Common myeloid progenitor, CD34-positive (primary cell): ENCODE results near the gene KLHDC8A.

Source experiments
- CTCF ChIA-PET: fragments of 350-600 bp; sonication (Branson Sonifier 250); formaldehyde crosslinking; loops from one replicate; lab custom pipeline; 2021; ENCODE audit warnings: antibody characterized with exemption; lab: Charles Lee
- POLR2A ChIA-PET: fragments of 350-600 bp; sonication (Branson Sonifier 250); formaldehyde crosslinking; loops from one replicate; lab custom pipeline; 2021; ENCODE audit warnings: antibody characterized with exemption; lab: Charles Lee
- DNase-seq, 3 donors: peaks; one replicate each; pipeline versions ENCODE4 v3.0.0 to v3.0.0-alpha.2; 2013
- H3K27ac ChIP-seq, 2 experiments: 1 replicate in 1 of 2; 2 replicates in 1 of 2; pipeline ENCODE4 v1.7.0; 2013; ENCODE audit warnings: inconsistent platforms in 2 of 2, low read length in 2 of 2, mild to moderate bottlenecking in 2 of 2, low read depth in 1 of 2, moderate library complexity in 1 of 2; ENCODE audit not compliant: severe bottlenecking in 2 of 2, insufficient read depth in 1 of 2, poor library complexity in 1 of 2
- H3K27me3 ChIP-seq, 5 experiments: replicated peaks in 2 of 5; 1 replicate in 3 of 5; 2 replicates in 2 of 5; pipeline versions ENCODE4 v1.6.1 to v1.7.0; 2013; ENCODE audit warnings: low read length in 4 of 5, mild to moderate bottlenecking in 2 of 5, moderate library complexity in 2 of 5, inconsistent platforms in 1 of 5; ENCODE audit not compliant: insufficient read depth in 5 of 5, control insufficient read depth in 4 of 5
- H3K36me3 ChIP-seq, 4 experiments: 1 replicate in 2 of 4; 2 replicates in 2 of 4; pipeline versions ENCODE4 v1.6.1 to v1.7.0; 2013; ENCODE audit warnings: low read length in 3 of 4, control low read depth in 1 of 4, mild to moderate bottlenecking in 1 of 4; ENCODE audit not compliant: control insufficient read depth in 4 of 4, insufficient read depth in 4 of 4
- H3K4me1 ChIP-seq, 4 experiments: 1 replicate in 3 of 4; 2 replicates in 1 of 4; pipeline versions ENCODE4 v1.6.1 to v1.7.1; 2013; ENCODE audit warnings: low read length in 3 of 4, mild to moderate bottlenecking in 3 of 4, control low read depth in 1 of 4, inconsistent platforms in 1 of 4, moderate library complexity in 1 of 4; ENCODE audit not compliant: control insufficient read depth in 4 of 4, insufficient read depth in 4 of 4; ENCODE audit errors: control extremely low read depth in 1 of 4
- H3K4me3 ChIP-seq, 7 experiments: 1 replicate in 4 of 7; 2 replicates in 3 of 7; pipeline versions ENCODE4 v1.5.1 to v1.7.0; 2013; ENCODE audit warnings: mild to moderate bottlenecking in 7 of 7, low read length in 6 of 7, moderate library complexity in 6 of 7, inconsistent platforms in 2 of 7, low read depth in 2 of 7, control low read depth in 1 of 7; ENCODE audit not compliant: insufficient read depth in 4 of 7, control insufficient read depth in 1 of 7; ENCODE audit errors: extremely low read depth in 1 of 7
- H3K9me3 ChIP-seq, 5 experiments: 1 replicate in 4 of 5; 2 replicates in 1 of 5; pipeline versions ENCODE4 v1.6.1 to v1.7.1; 2013; ENCODE audit warnings: low read length in 4 of 5, mild to moderate bottlenecking in 2 of 5, inconsistent platforms in 1 of 5, low read depth in 1 of 5, moderate library complexity in 1 of 5; ENCODE audit not compliant: control insufficient read depth in 4 of 5, insufficient read depth in 2 of 5; ENCODE audit errors: control extremely low read depth in 1 of 5
- WGBS: methylation state at CpG from one replicate; pipeline ENCODE4 v1.1.5; 2013; ENCODE audit not compliant: insufficient coverage; 5-methylcytosine and 5-hydroxymethylcytosine counted together

The KLHDC8A gene

GRCh38 chr1:205379056-205379455 lies 22.3 kb upstream of the KLHDC8A start:
- Histone ChIP-seq H3K4me3 (no peak overlapping the region), H3K27ac (no peak overlapping the region), H3K9me3 (no peaks in the 10 kb centered on the region), H3K4me1 (peaks cover 0 to 2% (median 0%) of the 10 kb centered on the region in 4 experiments), H3K36me3 (no peaks in the 10 kb centered on the region), H3K27me3 (peaks cover 0 to 21% (median 7%) of the 10 kb centered on the region in 5 experiments)
- DNase-seq, result no peak
- ChIA-PET CTCF (no interaction called here), POLR2A (no interaction called here)
- 94% methylated on average over 5 of the region's 8 CpGs for WGBS

GRCh38 chr1:205377355-205377754 lies 20.6 kb upstream of the KLHDC8A start:
- no peak overlapping the region for H3K27ac ChIP-seq
- H3K9me3 ChIP-seq, result no peaks in the 10 kb centered on the region
- ChIA-PET POLR2A (no interaction called here), CTCF (no interaction called here)
- 93% methylated on average over 3 of the region's 3 CpGs for WGBS
- H3K4me1 ChIP-seq, result peaks cover 0 to 4% (median 0%) of the 10 kb centered on the region in 4 experiments
- DNase-seq, result no peak
- H3K27me3 ChIP-seq, result peaks cover 2 to 23% (median 6%) of the 10 kb centered on the region in 5 experiments
- H3K36me3 ChIP-seq, result no peaks in the 10 kb centered on the region
- no peak overlapping the region for H3K4me3 ChIP-seq

GRCh38 chr1:205376739-205377138 lies 20.0 kb upstream of the KLHDC8A start:
- ChIA-PET CTCF (no interaction called here), POLR2A (no interaction called here)
- 91% methylated on average over 3 of the region's 4 CpGs for WGBS
- Histone ChIP-seq H3K27ac (no peak overlapping the region), H3K9me3 (no peaks in the 10 kb centered on the region), H3K36me3 (no peaks in the 10 kb centered on the region), H3K4me3 (no peak overlapping the region), H3K4me1 (peaks cover 0 to 4% (median 0%) of the 10 kb centered on the region in 4 experiments), H3K27me3 (peaks cover 2 to 23% (median 6%) of the 10 kb centered on the region in 5 experiments)
- DNase-seq, result no peak

GRCh38 chr1:205375835-205376545 lies 19.3 kb upstream of the KLHDC8A start:
- H3K4me1 ChIP-seq, result peaks cover 0 to 4% (median 0%) of the 10 kb centered on the region in 4 experiments
- ChIA-PET POLR2A (no interaction called here), CTCF (interaction anchor here (0.8 to 1.0 kb wide), 3 partner anchors 10 to 116 kb away, joined by 3 read pairs; no protein-coding TSS in a partner anchor)
- no peaks in the 10 kb centered on the region for H3K9me3 ChIP-seq
- no peak for DNase-seq
- peaks cover 2 to 23% (median 6%) of the 10 kb centered on the region in 5 experiments for H3K27me3 ChIP-seq
- H3K36me3 ChIP-seq, result no peaks in the 10 kb centered on the region
- H3K4me3 ChIP-seq, result no peak overlapping the region
- no peak overlapping the region for H3K27ac ChIP-seq
- WGBS, result 27% methylated on average over 6 of the region's 6 CpGs

GRCh38 chr1:205374210-205375078 lies 17.7 kb upstream of the KLHDC8A start:
- Histone ChIP-seq H3K27ac (no peak overlapping the region), H3K4me3 (no peak overlapping the region), H3K4me1 (peaks cover 0 to 12% (median 3%) of the 10 kb centered on the region in 4 experiments), H3K27me3 (peaks cover 2 to 23% (median 13%) of the 10 kb centered on the region in 5 experiments), H3K36me3 (no peaks in the 10 kb centered on the region), H3K9me3 (no peaks in the 10 kb centered on the region)
- ChIA-PET POLR2A (no interaction called here), CTCF (interaction anchor here (1.1 to 4.4 kb wide), 3 partner anchors 21 to 149 kb away, joined by 3 to 14 read pairs (median 5); no protein-coding TSS in a partner anchor)
- 68% methylated on average over 6 of the region's 10 CpGs for WGBS
- no peak for DNase-seq

- WGBS, result 95% methylated on average over 2 of the region's 2 CpGs
- ChIA-PET POLR2A (no interaction called here), CTCF (interaction anchor here (1.6 to 4.4 kb wide), 2 partner anchors 112 to 150 kb away, joined by 5 to 14 read pairs; no protein-coding TSS in a partner anchor)
- H3K9me3 ChIP-seq, result no peaks in the 10 kb centered on the region
- no peak for DNase-seq
- no peak overlapping the region for H3K4me3 ChIP-seq
- no peaks in the 10 kb centered on the region for H3K36me3 ChIP-seq
- H3K27ac ChIP-seq, result no peak overlapping the region
- H3K27me3 ChIP-seq, result peaks cover 2 to 21% (median 11%) of the 10 kb centered on the region in 5 experiments
- H3K4me1 ChIP-seq, result peaks cover 0 to 18% (median 6%) of the 10 kb centered on the region in 4 experiments
These were observed 17.1 kb upstream of the KLHDC8A start for GRCh38 chr1:205373798-205374175.
